BE2C (cell line): ENCODE measurements around the gene CAMKMT.

Source experiments
- DNase-seq: peaks from one replicate; pipeline ENCODE4 v3.0.0-alpha.2; 2020
- H3K27me3 ChIP-seq: fragments of 250-450 bp; sonication (Bioruptor Pico); 2 replicates; pipeline ENCODE4 v1.5.1; 2020; ENCODE audit warnings: mild to moderate bottlenecking
- H3K36me3 ChIP-seq: fragments of 250-450 bp; sonication (Bioruptor Pico); 2 replicates; pipeline ENCODE4 v1.5.1; 2020; ENCODE audit warnings: mild to moderate bottlenecking
- H3K4me1 ChIP-seq: fragments of 250-450 bp; sonication (Bioruptor Pico); 2 replicates; pipeline ENCODE4 v1.5.1; 2020
- H3K4me3 ChIP-seq: 2 replicates; pipeline ENCODE4 v1.5.1; 2011; ENCODE audit warnings: low read depth, low read length
- H3K9me3 ChIP-seq: fragments of 250-450 bp; sonication (Bioruptor Pico); 2 replicates; pipeline ENCODE4 v1.5.1; 2020
- TF ChIP-seq, protein P1 (sequence below): IDR thresholded peaks from 2 replicates; pipeline ENCODE4 v1.5.1; 2012; ENCODE audit warnings: mild to moderate bottlenecking, low read depth, low read length

The CAMKMT gene

GRCh38 chr2:44614940-44615339 is 253.2 kb downstream of the CAMKMT start:
- no peaks in the 10 kb centered on the region for H3K27me3 ChIP-seq
- H3K9me3 ChIP-seq, result no peaks in the 10 kb centered on the region
- TF ChIP-seq, protein P1, sequence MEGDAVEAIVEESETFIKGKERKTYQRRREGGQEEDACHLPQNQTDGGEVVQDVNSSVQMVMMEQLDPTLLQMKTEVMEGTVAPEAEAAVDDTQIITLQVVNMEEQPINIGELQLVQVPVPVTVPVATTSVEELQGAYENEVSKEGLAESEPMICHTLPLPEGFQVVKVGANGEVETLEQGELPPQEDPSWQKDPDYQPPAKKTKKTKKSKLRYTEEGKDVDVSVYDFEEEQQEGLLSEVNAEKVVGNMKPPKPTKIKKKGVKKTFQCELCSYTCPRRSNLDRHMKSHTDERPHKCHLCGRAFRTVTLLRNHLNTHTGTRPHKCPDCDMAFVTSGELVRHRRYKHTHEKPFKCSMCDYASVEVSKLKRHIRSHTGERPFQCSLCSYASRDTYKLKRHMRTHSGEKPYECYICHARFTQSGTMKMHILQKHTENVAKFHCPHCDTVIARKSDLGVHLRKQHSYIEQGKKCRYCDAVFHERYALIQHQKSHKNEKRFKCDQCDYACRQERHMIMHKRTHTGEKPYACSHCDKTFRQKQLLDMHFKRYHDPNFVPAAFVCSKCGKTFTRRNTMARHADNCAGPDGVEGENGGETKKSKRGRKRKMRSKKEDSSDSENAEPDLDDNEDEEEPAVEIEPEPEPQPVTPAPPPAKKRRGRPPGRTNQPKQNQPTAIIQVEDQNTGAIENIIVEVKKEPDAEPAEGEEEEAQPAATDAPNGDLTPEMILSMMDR, result no peak
- H3K36me3 ChIP-seq, result no peaks in the 10 kb centered on the region
- peaks cover 25% of the 10 kb centered on the region for H3K4me1 ChIP-seq
- DNase-seq, result no peak
- H3K4me3 ChIP-seq, result no peak overlapping the region

GRCh38 chr2:44615950-44616518 is 254.3 kb downstream of the CAMKMT start:
- no peaks in the 10 kb centered on the region for H3K27me3 ChIP-seq
- no peaks in the 10 kb centered on the region for H3K36me3 ChIP-seq
- H3K4me3 ChIP-seq, result peak overlapping the region; percentile 7
- DNase-seq, result peak; percentile 48
- TF ChIP-seq, protein P1, result peak; percentile 62
- no peaks in the 10 kb centered on the region for H3K9me3 ChIP-seq
- H3K4me1 ChIP-seq, result peaks cover 29% of the 10 kb centered on the region

- peaks cover 29% of the 10 kb centered on the region for H3K4me1 ChIP-seq
- peak overlapping the region; percentile 7 for H3K4me3 ChIP-seq
- no peaks in the 10 kb centered on the region for H3K36me3 ChIP-seq
- DNase-seq, result no peak
- H3K9me3 ChIP-seq, result no peaks in the 10 kb centered on the region
- TF ChIP-seq, protein P1, result no peak
- no peaks in the 10 kb centered on the region for H3K27me3 ChIP-seq
Observed at GRCh38 chr2:44616667-44617155, 255.0 kb downstream of the CAMKMT start.

GRCh38 chr2:44618251-44619023 is 256.7 kb downstream of the CAMKMT start:
- H3K36me3 ChIP-seq, result no peaks in the 10 kb centered on the region
- H3K27me3 ChIP-seq, result no peaks in the 10 kb centered on the region
- TF ChIP-seq, protein P1, result no peak
- H3K4me3 ChIP-seq, result no peak overlapping the region
- no peak for DNase-seq
- H3K9me3 ChIP-seq, result no peaks in the 10 kb centered on the region
- peaks cover 29% of the 10 kb centered on the region for H3K4me1 ChIP-seq

GRCh38 chr2:44620189-44620990 is 258.6 kb downstream of the CAMKMT start:
- peaks cover 23% of the 10 kb centered on the region for H3K4me1 ChIP-seq
- H3K27me3 ChIP-seq, result no peaks in the 10 kb centered on the region
- TF ChIP-seq, protein P1, result peak; percentile 38
- DNase-seq, result no peak
- no peaks in the 10 kb centered on the region for H3K9me3 ChIP-seq
- H3K4me3 ChIP-seq, result no peak overlapping the region
- H3K36me3 ChIP-seq, result no peaks in the 10 kb centered on the region
